GM12878 (cell line): ENCODE measurements around the gene LYG2. TPM values are rescaled to one million over a fixed set of nuclear protein-coding genes. Genes with fewer than 3 reads are reported as not detected.

Experiments
- ATAC-seq: fragments of 200-7000 bp; cut with Tn5 transposase; 3 replicates; pipeline ENCODE4 v1.9.1; 2020; ENCODE audit warnings: mild to moderate bottlenecking, moderate library complexity
- BruUV-seq: library from RNA; stranded (reverse); fragments of 400-500 nt; replicated peaks from 2 replicates; lab custom pipeline; 2021; lab: Mats Ljungman, UMichigan
- CTCF ChIA-PET: fragments of 300-600 bp; sonication (Branson Sonifier 250); formaldehyde crosslinking; extraction: SDS; loops from one replicate; lab custom pipeline; 2021; ENCODE audit warnings: inconsistent platforms; lab: Yijun Ruan, JAX
- POLR2A ChIA-PET: fragments of 350-600 bp; formaldehyde crosslinking; extraction: SDS; loops from one replicate; lab custom pipeline; 2021; ENCODE audit warnings: inconsistent platforms; lab: Charles Lee
- RAD21 ChIA-PET: fragments of 300-600 bp; sonication (Branson Sonifier 250); formaldehyde crosslinking; loops from one replicate; lab custom pipeline; 2023; ENCODE audit warnings: antibody characterized with exemption; ENCODE audit not compliant: unreplicated experiment; lab: Charles Lee
- SMC1A ChIA-PET: fragments of 300-600 bp; sonication (Branson Sonifier 250); formaldehyde crosslinking; loops from one replicate; lab custom pipeline; 2023; ENCODE audit not compliant: unreplicated experiment, uncharacterized antibody; lab: Charles Lee
- DNase-seq: peaks from one replicate; pipeline ENCODE4 v3.0.0-alpha.2; 2011; ENCODE audit warnings: low read depth, low spot score
- FAIRE-seq: peaks from 3 replicates; lab custom pipeline; 2011; peaks lifted over from hg19 to GRCh38; lab: Jason Lieb, UNC
- H2AFZ ChIP-seq: 2 replicates; pipeline ENCODE4 v1.6.0; 2011; ENCODE audit warnings: low read depth, low read length, control low read depth; ENCODE audit not compliant: control insufficient read depth
- H3K27ac ChIP-seq: 2 replicates; pipeline ENCODE4 v1.5.1; 2011; ENCODE audit warnings: control low read depth; ENCODE audit not compliant: control insufficient read depth, insufficient read depth
- H3K27me3 ChIP-seq, 2 experiments: replicated peaks in 1 of 2; 2 replicates each; pipeline versions ENCODE4 v1.6.0 to v1.6.1; 2011; ENCODE audit warnings: low read length in 1 of 2; ENCODE audit not compliant: control insufficient read depth in 2 of 2, insufficient read depth in 2 of 2
- H3K36me3 ChIP-seq, 2 experiments: 2 replicates each; pipeline ENCODE4 v1.5.1; 2011; ENCODE audit warnings: low read length in 1 of 2; ENCODE audit not compliant: control insufficient read depth in 2 of 2, insufficient read depth in 2 of 2
- H3K4me1 ChIP-seq: 2 replicates; pipeline ENCODE4 v1.6.1; 2011; ENCODE audit warnings: mild to moderate bottlenecking, low read length, moderate library complexity, mixed read lengths; ENCODE audit not compliant: control insufficient read depth, insufficient read depth
- H3K4me2 ChIP-seq: 2 replicates; pipeline ENCODE4 v1.6.0; 2011; ENCODE audit warnings: control low read depth; ENCODE audit not compliant: control insufficient read depth, insufficient read depth
- H3K4me3 ChIP-seq: fragments of 200-600 bp; sonication (generic); 2 replicates; pipeline ENCODE4 v1.5.1; 2016
- H3K79me2 ChIP-seq: 2 replicates; pipeline ENCODE4 v1.6.0; 2011; ENCODE audit warnings: low read length; ENCODE audit not compliant: control insufficient read depth, insufficient read depth
- H3K9ac ChIP-seq: 2 replicates; pipeline ENCODE4 v1.8.0; 2011; ENCODE audit warnings: low read length, control low read depth, mixed read lengths; ENCODE audit not compliant: control insufficient read depth, insufficient read depth
- H3K9me3 ChIP-seq: replicated peaks from 3 replicates; pipeline ENCODE4 v1.5.1; 2011; ENCODE audit warnings: mild to moderate bottlenecking, low read length; ENCODE audit not compliant: control insufficient read depth, insufficient read depth
- H4K20me1 ChIP-seq: 2 replicates; pipeline ENCODE4 v1.6.0; 2011; ENCODE audit not compliant: control insufficient read depth, insufficient read depth
- BCL11A ChIP-seq: IDR thresholded peaks from 2 replicates; pipeline ENCODE4 v1.6.1; 2011; ENCODE audit warnings: low read depth, low read length
- CBFB ChIP-seq: IDR thresholded peaks from 2 replicates; pipeline ENCODE4 v1.6.1; 2016; ENCODE audit warnings: antibody characterized with exemption, low read depth
- KLF5 ChIP-seq: fragments of 450-650 bp; IDR thresholded peaks from 2 replicates; pipeline ENCODE4 v1.6.1; 2014; ENCODE audit warnings: mild to moderate bottlenecking; ENCODE audit not compliant: partially characterized antibody
- NBN ChIP-seq: fragments of 450-650 bp; IDR thresholded peaks from 2 replicates; pipeline ENCODE4 v1.6.1; 2016
- NFYA ChIP-seq: IDR thresholded peaks from 2 replicates; pipeline ENCODE4 v1.6.1; 2011; ENCODE audit warnings: low read depth, mild to moderate bottlenecking, low read length, improper control_type of control experiment, borderline replicate concordance
- NR2F1 ChIP-seq: fragments of 450-650 bp; conservative IDR thresholded peaks from 2 replicates; pipeline ENCODE4 v1.6.1; 2017; ENCODE audit warnings: mild to moderate bottlenecking
- POLR2AphosphoS5 ChIP-seq: IDR thresholded peaks from 2 replicates; pipeline ENCODE4 v1.6.1; 2011; ENCODE audit warnings: mild to moderate bottlenecking, low read length, inconsistent platforms
- RAD21 ChIP-seq: IDR thresholded peaks from 2 replicates; pipeline ENCODE4 v1.6.1; 2011; ENCODE audit warnings: mild to moderate bottlenecking, low read depth, low read length, moderate library complexity; ENCODE audit not compliant: insufficient read depth
- RBBP5 ChIP-seq: fragments of 200-600 bp; sonication (generic); conservative IDR thresholded peaks from 2 replicates; pipeline ENCODE4 v1.6.1; 2016
- SMC3 ChIP-seq: IDR thresholded peaks from 2 replicates; pipeline ENCODE4 v1.6.1; 2011; ENCODE audit warnings: low read length, improper control_type of control experiment, borderline replicate concordance
- SRF ChIP-seq, 2 experiments: IDR thresholded peaks; 2 replicates each; pipeline ENCODE4 v1.6.1; 2011; ENCODE audit warnings: low read depth in 2 of 2, low read length in 2 of 2, mild to moderate bottlenecking in 1 of 2, moderate library complexity in 1 of 2
- TCF7 ChIP-seq: IDR thresholded peaks from 2 replicates; pipeline ENCODE4 v1.6.1; 2014; ENCODE audit warnings: antibody characterized with exemption, borderline replicate concordance
- WGBS: methylation state at CpG from one replicate; pipeline ENCODE4 v1.1.6; 2016; ENCODE audit warnings: low lambda C conversion rate; ENCODE audit not compliant: insufficient replicate concordance, insufficient coverage; ENCODE audit errors: missing lambda C conversion rate; 5-methylcytosine and 5-hydroxymethylcytosine counted together
- in situ Hi-C: fragments of 300-500 bp; cut with MboI; formaldehyde crosslinking; loops from 9 replicates; pipeline ENCODE4 v1.14.3; 2018; ENCODE audit warnings: mixed read lengths
- intact Hi-C: fragments of 100-400 bp; cut with micrococcal nuclease; formaldehyde crosslinking; loops from one replicate; pipeline ENCODE4 v1.14.2; 2022; ENCODE audit not compliant: unreplicated experiment
- polyA plus RNA-seq, 11 experiments: library from polyadenylated mRNA; depleted of rRNA in 4 of 11; unstranded in 6 of 11; stranded (reverse) in 5 of 11; fragments of >200 nt; fragmentation: Nextera tagmentation in 4 of 11; fragmentation: Illumina TruSeq in 1 of 11; extraction: Ambion mirVana in 4 of 11; extraction: Trizol in 1 of 11; gene quantifications; 1 replicate in 1 of 11; 2 replicates in 10 of 11; pipeline versions ENCODE4 v1.2.1 to v1.2.3, GENCODE V29; 2011 to 2016; ENCODE audit warnings: inconsistent platforms in 2 of 11, missing spikeins in 2 of 11, low read depth in 1 of 11
- total RNA-seq, 4 experiments: library from RNA; depleted of rRNA in 3 of 4; stranded (reverse); fragments of >200 nt in 3 of 4; fragmentation: Illumina TruSeq in 1 of 4; extraction: Trizol in 1 of 4; gene quantifications; 2 replicates each; pipeline versions ENCODE4 v1.2.1 to v1.2.3, GENCODE V29; 2013 to 2021
- TF ChIP-seq, protein P1 (sequence below): IDR thresholded peaks from 2 replicates; pipeline ENCODE4 v1.6.1; 2011; ENCODE audit warnings: low read depth, low read length, improper control_type of control experiment, borderline replicate concordance
- TF ChIP-seq, protein P2 (sequence below): IDR thresholded peaks from 2 replicates; pipeline ENCODE4 v1.6.1; 2012; ENCODE audit warnings: improper control_type of control experiment, low read depth, low read length; ENCODE audit not compliant: insufficient replicate concordance

Gene LYG2
- total and polyA plus RNA-seq, 10 of the 15 experiments (the other 5 are each of a cell fraction or from before 2014, with no cell fraction given), result 0.11 to 0.95 (median 0.37) TPM; not detected in 6

- FAIRE-seq, result no peak
- Histone ChIP-seq H3K9ac (no peak overlapping the region), H2AFZ (no peak overlapping the region), H3K4me3 (no peak overlapping the region)
- ChIA-PET CTCF (no interaction called here), SMC1A (no interaction called here)
- intact Hi-C loops, result no loop called here
- TF ChIP-seq KLF5, result no peak
- TF ChIP-seq NFYA, result no peak
- TF ChIP-seq, protein P1, sequence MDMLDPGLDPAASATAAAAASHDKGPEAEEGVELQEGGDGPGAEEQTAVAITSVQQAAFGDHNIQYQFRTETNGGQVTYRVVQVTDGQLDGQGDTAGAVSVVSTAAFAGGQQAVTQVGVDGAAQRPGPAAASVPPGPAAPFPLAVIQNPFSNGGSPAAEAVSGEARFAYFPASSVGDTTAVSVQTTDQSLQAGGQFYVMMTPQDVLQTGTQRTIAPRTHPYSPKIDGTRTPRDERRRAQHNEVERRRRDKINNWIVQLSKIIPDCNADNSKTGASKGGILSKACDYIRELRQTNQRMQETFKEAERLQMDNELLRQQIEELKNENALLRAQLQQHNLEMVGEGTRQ, result no peak
- no peak for TF ChIP-seq TCF7
- TF ChIP-seq CBFB, result no peak
- no peak for TF ChIP-seq POLR2AphosphoS5
- no peak for TF ChIP-seq NBN
- TF ChIP-seq, protein P2, sequence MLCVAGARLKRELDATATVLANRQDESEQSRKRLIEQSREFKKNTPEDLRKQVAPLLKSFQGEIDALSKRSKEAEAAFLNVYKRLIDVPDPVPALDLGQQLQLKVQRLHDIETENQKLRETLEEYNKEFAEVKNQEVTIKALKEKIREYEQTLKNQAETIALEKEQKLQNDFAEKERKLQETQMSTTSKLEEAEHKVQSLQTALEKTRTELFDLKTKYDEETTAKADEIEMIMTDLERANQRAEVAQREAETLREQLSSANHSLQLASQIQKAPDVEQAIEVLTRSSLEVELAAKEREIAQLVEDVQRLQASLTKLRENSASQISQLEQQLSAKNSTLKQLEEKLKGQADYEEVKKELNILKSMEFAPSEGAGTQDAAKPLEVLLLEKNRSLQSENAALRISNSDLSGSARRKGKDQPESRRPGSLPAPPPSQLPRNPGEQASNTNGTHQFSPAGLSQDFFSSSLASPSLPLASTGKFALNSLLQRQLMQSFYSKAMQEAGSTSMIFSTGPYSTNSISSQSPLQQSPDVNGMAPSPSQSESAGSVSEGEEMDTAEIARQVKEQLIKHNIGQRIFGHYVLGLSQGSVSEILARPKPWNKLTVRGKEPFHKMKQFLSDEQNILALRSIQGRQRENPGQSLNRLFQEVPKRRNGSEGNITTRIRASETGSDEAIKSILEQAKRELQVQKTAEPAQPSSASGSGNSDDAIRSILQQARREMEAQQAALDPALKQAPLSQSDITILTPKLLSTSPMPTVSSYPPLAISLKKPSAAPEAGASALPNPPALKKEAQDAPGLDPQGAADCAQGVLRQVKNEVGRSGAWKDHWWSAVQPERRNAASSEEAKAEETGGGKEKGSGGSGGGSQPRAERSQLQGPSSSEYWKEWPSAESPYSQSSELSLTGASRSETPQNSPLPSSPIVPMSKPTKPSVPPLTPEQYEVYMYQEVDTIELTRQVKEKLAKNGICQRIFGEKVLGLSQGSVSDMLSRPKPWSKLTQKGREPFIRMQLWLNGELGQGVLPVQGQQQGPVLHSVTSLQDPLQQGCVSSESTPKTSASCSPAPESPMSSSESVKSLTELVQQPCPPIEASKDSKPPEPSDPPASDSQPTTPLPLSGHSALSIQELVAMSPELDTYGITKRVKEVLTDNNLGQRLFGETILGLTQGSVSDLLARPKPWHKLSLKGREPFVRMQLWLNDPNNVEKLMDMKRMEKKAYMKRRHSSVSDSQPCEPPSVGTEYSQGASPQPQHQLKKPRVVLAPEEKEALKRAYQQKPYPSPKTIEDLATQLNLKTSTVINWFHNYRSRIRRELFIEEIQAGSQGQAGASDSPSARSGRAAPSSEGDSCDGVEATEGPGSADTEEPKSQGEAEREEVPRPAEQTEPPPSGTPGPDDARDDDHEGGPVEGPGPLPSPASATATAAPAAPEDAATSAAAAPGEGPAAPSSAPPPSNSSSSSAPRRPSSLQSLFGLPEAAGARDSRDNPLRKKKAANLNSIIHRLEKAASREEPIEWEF, result no peak
- TF ChIP-seq NR2F1, result no peak
- no peak for TF ChIP-seq SRF (IDR thresholded peaks at IDR 0.05; ENCODE audit: low read depth in 2 of 2, low read length in 2 of 2)
- no peak for TF ChIP-seq BCL11A
- TF ChIP-seq SMC3, result no peak
- TF ChIP-seq RBBP5, result no peak
- TF ChIP-seq RAD21, result no peak
- TF ChIP-seq, all 136 proteins: peak for 0
- no peaks in the 10 kb centered on the region for H3K27me3 ChIP-seq
- peaks cover 1 to 12% of the 10 kb centered on the region in 2 experiments; a peak in 2 of 4 replicates for H3K36me3 ChIP-seq
- no peaks in the 10 kb centered on the region for H3K4me1 ChIP-seq
- no peak overlapping the region for H3K4me2 ChIP-seq
- H3K9me3 ChIP-seq, result no peaks in the 10 kb centered on the region
- in situ Hi-C loops, result loop anchor here (25.0 kb wide), 1 partner anchor 289 kb away; the partner anchor contains the start of gene REV1
- BruUV-seq, result no TSS peak
- H4K20me1 ChIP-seq, result no peaks in the 10 kb centered on the region
- ChIA-PET POLR2A (no interaction called here), RAD21 (no interaction called here)
- DNase-seq (no peak), ATAC-seq (no peak)
- no peak overlapping the region for H3K27ac ChIP-seq
- no peaks in the 10 kb centered on the region for H3K79me2 ChIP-seq
- 85% methylated on average over 6 of the region's 6 CpGs for WGBS
Measured at GRCh38 chr2:99198103-99198841, 57.2 kb downstream of the LYG2 start.
